Activated CD8-positive, alpha-beta memory T cell treated with anti-CD3 and anti-CD28 coated beads, Interleukin-2, amount 50 U/mL, for 1 hour (primary cell): ENCODE data around the gene EIF4H.
"Not testable (repeated sequence)": the region's sequence is repeated elsewhere in the genome, so short reads cannot be mapped to it uniquely, and the experiment has no call there.

Source experiments
- DNase-seq: peaks from one replicate; pipeline ENCODE4 v3.0.0-alpha.2; 2020; ENCODE audit errors: extremely low read depth

Gene EIF4H

DNA sequence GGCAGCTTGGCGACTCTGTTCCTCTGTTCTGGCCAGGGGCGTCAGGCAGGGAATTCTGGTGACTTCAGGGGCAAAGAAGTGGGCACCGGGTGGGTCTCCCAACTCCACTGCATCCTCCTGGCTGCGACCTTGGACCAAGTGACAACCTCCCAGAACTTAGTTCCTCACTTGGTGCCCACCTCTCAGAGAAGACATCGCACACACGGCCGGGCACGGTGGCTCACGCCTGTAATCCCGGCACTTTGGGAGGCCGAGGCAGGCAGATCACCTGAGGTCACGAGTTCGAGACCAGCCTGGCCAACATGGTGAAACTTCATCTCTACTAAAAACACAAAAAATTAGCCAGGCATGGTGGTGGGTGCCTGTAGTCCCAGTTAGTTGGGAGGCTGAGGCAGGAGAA is 50.8 kb downstream of the EIF4H start:
- DNase-seq, result not testable (repeated sequence)

DNA sequence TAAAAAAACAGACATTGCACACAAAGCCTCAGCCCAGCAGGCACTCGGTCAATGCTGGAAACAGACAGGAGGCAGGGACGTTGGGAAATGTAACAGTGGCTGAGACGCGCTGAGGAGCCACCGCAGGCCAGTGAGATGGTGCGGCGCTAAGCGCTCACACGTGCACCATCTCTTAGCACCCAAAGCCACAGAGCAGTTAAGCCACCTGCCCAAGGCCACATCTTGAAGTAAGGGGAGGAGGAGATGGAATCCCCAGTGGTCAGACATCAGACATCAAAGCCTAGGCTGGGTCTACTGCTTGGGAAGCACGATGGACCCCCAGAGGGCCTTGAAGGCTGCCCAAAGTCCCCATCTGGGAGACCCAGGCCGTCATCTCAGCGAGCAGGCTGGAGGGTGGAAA is 51.2 kb downstream of the EIF4H start:
- no peak for DNase-seq

DNA sequence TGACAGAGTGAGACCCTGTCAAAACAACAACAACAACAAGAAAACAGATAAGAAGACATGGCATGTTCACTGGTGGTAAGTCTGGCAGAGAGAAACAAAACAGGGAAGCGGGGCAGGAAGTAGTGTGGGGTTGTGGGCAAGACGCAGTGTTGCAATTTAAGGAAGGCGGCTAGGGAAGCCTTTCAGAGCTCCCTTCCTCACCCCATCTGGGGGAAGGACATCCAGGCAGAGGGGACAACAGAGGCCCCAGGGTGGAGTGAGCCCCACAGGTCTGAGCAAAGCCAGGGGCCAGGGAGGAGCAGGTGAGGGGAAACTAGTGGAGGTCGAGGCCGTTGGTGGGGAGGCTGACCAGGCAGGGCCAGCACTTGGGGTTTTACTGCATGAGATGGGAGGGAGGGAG is 52.5 kb downstream of the EIF4H start:
- no peak for DNase-seq

DNA sequence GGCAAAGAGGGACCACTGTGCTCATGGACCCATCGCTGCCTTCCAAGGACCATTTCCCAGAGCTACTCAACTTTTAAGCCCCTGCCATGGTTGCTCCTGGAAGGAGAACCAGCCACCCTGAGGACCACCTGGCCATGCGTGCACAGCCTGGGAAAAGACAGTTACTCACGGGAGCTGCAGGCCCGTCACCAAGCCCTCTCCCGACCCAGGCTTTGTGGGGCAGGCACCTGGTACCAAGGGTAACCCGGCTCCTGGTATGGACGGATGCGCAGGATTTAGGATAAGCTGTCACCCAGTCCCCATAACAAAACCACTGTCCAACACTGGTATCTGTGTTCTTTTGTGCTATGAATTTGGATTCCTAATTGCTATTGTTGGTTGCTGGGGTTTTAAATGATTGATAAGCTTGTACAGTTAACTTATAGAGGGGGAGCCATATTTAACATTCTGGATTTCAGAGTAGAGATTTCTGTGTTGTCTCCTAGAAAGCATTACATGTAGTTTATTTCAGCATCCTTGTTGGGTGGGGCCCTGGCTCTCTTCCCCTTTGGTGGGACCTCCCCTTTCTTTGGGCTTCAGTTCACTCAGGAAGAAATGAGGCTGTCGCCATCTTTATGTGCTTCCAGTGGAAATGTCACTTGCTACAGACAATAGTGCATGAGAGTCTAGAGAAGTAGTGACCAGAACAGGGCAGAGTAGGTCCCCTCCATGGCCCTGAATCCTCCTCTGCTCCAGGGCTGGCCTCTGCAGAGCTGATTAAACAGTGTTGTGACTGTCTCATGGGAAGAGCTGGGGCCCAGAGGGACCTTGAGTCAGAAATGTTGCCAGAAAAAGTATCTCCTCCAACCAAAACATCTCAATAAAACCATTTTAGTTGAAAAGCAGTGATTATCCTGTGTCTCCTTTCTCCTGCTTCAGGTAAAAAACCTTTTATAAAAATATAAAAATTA is 55.1 kb downstream of the EIF4H start:
- DNase-seq, result no peak

DNA sequence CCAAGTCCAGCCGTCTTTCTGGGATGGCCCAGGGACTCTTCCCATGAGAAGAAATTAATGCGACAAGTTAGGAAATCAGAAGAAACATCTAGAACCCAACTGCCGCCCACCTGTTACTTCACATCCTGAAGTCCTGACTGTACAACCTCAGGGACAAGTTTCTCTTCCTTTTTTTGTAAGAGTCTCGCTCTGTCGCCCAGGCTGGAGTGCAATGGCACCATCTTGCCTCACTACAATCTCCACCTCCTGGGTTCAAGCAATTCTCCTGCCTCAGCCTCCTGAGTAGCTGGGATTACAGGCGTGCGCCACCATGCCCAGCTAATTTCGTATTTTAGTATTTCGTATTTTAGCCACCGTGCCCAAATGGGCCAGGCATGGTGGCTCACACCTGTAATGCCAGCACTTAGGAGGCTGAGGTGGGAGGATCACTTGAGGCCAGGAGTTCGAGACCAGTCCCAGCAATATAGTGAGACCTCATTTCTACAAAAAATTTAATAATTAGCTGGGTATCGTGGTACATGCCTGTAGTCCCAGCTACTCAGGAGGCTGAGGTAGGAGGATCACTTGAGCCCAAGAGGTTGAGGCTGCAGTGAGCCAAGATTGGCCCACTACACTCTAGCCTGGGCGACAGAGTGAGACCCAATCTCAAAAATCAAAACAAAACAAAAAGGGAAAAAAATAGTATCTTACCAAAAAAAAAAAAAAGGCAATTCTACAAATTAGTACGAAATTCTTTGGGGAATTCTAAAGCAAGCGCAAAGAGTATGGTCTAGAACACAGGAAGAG is 56.5 kb downstream of the EIF4H start:
- DNase-seq, result no peak

DNA sequence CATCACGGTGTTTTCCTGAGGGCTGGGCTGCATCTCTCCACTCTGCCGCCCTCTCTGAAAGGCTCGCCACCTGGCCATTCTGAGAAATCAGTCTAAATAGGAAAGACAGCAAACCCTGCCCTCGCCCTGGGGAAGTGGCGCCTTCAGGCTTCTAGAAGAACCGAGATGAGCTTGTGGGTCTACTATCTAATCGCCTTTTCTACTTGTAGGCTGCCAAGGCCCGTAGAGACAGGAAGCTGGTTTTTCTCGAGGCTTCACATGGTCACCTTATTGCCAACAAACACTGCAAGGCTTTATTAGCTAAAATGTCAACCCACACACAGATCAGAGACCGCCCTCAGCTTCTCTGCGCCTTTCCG is 57.1 kb downstream of the EIF4H start:
- DNase-seq, result no peak

DNA sequence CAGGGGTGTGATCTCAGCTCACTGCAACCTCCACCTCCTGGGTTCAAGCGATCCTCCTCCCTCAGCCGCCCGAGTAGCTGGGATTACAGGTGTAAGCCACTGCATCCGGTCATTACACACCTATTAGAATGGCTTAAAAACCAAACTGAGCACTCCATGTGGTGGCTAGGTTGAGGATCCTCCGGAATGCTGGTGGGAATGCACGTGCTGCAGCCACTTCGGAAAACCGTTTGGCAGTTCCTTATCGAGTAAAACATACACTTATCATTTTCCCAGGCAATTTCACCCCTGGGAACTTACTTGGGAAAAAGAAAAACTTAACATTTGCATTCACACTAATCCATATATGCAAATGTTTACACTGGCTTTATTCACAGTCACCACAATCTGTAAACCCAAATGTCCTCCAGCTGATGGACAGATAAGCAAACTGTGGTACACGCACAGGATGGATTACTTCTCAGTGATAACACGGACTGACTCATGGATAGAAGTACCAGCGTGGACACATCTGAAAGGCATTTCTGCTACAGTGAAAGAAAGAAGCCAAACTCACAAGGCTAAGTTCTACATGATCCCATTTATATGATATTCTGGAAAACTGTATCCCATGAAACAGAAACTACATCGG is 59.6 kb downstream of the EIF4H start:
- no peak for DNase-seq

DNA sequence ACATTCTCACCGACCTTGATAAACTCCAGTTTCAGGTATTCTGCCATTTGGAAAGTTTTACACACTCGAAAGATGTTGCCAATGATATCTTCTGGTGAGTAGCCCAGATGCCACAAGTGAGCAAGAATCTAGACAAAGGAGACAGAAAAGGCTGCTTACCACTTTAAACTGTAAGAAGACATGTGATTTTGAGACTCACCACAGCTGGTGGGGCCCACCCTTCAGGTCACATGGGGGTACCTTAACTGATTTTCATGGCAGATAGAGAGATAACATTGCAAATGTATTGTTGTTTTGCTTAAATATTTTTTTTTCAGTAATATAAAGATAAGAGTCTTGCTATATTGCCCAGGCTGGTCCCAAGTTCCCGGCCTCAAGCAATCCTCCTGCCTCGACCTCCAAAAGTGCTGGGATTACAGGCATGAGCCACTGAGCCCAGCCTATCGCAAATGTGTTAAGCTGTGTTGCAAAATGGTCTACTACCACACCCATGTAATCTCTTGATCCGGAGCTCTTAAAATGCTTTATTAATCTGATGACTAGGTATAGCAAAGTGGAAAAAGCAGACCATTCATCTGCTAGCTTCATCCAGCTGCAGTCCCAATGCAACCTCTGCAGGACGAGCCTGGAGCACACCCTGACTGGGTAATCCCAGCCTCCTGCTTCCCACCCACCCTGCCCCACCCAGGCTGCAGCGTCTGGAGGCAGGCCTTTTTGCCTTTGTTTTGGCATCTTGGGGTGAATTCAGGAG is 61.5 kb downstream of the EIF4H start:
- no peak for DNase-seq

DNA sequence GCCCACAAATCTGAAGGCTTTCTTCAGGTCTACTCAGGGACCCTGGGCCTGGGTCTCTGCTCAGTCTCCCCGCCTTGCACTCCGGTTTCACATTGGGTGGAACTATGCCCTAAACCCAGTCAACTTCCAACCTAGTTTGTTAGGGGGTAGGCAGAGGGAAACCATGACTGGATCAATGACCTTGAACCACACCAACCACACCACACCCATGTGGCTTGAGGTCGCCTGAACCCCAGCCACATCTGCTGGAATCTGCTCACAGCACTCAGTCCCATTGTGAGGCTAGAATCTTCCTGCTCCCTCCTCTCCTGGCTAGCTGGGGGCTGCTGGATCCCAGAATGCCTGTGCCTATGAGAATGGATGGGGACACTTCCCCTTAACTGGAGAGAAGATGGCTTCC is 62.1 kb downstream of the EIF4H start:
- no peak for DNase-seq

DNA sequence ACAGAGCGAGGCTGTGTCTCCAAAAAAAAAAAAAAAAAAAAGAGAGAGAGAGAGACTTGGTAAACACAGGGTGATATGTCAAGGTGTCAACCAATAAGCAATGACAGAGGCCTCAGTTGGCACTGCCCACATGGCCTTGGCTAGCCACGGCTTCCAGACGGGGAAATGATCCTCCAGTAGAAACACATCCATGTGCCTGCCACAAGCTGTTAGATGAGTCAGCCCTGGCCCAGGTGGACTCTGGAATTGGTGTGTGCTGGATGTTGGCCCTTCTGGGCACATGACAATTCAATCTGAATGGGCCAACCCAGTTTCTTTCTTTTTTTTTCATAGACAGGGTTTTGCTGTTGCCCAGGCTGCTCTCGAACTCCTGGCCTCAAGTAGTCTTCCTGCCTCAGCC is 66.3 kb downstream of the EIF4H start:
- no peak for DNase-seq

DNA sequence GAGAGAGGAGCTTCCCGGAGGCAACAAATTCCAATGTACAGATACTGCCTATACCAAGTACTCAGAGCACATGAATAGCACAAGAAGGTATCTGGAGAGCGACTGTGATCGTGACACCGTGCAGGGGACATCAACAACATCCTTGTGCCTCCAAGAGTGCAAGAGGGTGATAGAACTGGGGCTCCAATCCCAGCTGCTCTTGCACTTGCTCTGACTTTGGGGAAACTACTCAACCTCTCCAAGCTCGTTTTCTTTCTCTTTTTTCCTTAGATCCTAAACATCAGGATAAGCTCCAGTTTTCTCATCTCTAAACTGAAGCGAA is 67.9 kb downstream of the EIF4H start:
- no peak for DNase-seq

DNA sequence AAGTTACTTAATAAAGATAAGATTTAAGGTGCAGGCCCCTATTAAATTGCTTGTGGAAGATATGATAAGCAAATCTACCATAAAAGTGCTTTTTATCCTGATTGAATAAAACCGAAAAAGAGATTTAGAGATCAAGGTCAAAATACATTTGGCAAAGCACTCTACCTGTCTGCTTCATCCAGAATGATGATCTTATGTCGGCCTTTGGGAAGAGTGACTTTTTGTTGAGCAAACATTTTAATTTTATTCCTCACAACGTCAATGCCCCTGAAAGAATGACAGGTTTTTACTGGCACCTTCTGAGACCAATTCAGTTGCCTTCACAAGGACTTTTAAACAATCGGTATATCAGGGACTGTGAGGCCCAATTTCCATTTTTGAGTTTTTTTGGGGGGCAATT is 72.3 kb downstream of the EIF4H start:
- no peak for DNase-seq
